GM23338 (cell line): ENCODE measurements around the gene CCDC183. TPM values are rescaled to one million over a fixed set of nuclear protein-coding genes. Genes with fewer than 3 reads are reported as not detected.
"Not testable (repeated sequence)": the region's sequence is repeated elsewhere in the genome, so short reads cannot be mapped to it uniquely, and the experiment has no call there.

Experiments used
- ATAC-seq: fragments of 200-7000 bp; cut with Tn5 transposase; 3 replicates; pipeline ENCODE4 v1.9.1; 2020
- DNase-seq: peaks from one replicate; pipeline ENCODE4 v3.0.0-alpha.2; 2015; ENCODE audit warnings: low spot score
- H2AFZ ChIP-seq: fragments of 200-600 bp; sonication (generic); 2 replicates; pipeline ENCODE4 v1.8.0; 2016; ENCODE audit warnings: antibody characterized with exemption, mild to moderate bottlenecking, moderate library complexity
- H3F3A ChIP-seq: fragments of 200-600 bp; sonication (generic); replicated peaks from 2 replicates; pipeline ENCODE4 v1.8.0; 2017; ENCODE audit warnings: antibody characterized with exemption, mixed run types, low read depth
- H3K27ac ChIP-seq: fragments of 200-600 bp; sonication (generic); 2 replicates; pipeline ENCODE4 v1.6.1; 2016; ENCODE audit warnings: low read depth
- H3K27me3 ChIP-seq: fragments of 200-600 bp; sonication (generic); 2 replicates; pipeline ENCODE4 v1.8.0; 2016; ENCODE audit warnings: mild to moderate bottlenecking, mixed run types, moderate library complexity; ENCODE audit not compliant: insufficient read depth
- H3K36me3 ChIP-seq: fragments of 200-600 bp; sonication (generic); 2 replicates; pipeline ENCODE4 v1.8.0; 2016; ENCODE audit warnings: mild to moderate bottlenecking; ENCODE audit not compliant: insufficient read depth
- H3K4me1 ChIP-seq: fragments of 200-600 bp; sonication (generic); 2 replicates; pipeline ENCODE4 v1.8.0; 2016; ENCODE audit warnings: mild to moderate bottlenecking, moderate library complexity; ENCODE audit not compliant: insufficient read depth
- H3K4me2 ChIP-seq: fragments of 200-600 bp; sonication (generic); 2 replicates; pipeline ENCODE4 v1.7.1; 2017; ENCODE audit warnings: mixed run types
- H3K4me3 ChIP-seq: fragments of 200-600 bp; sonication (generic); 2 replicates; pipeline ENCODE4 v1.6.1; 2016; ENCODE audit warnings: mixed run types
- H3K79me2 ChIP-seq: fragments of 200-600 bp; sonication (generic); replicated peaks from 2 replicates; pipeline ENCODE4 v1.8.0; 2017; ENCODE audit warnings: mild to moderate bottlenecking; ENCODE audit not compliant: insufficient read depth
- H3K9me2 ChIP-seq: fragments of 200-600 bp; sonication (generic); 2 replicates; pipeline ENCODE4 v1.8.0; 2017; ENCODE audit not compliant: insufficient read depth
- H4K20me1 ChIP-seq: fragments of 200-600 bp; sonication (generic); replicated peaks from 2 replicates; pipeline ENCODE4 v1.8.0; 2017; ENCODE audit warnings: mild to moderate bottlenecking; ENCODE audit not compliant: insufficient read depth
- H3K27ac Mint-ChIP-seq: 2 replicates; pipeline ENCODE4 v1.8.0; 2020; ENCODE audit warnings: inconsistent platforms, mild to moderate bottlenecking, moderate library complexity, mixed read lengths
- H3K27me3 Mint-ChIP-seq: 3 replicates; pipeline ENCODE4 v1.8.0; 2022; ENCODE audit warnings: low read depth, mild to moderate bottlenecking, moderate library complexity, mixed read lengths, inconsistent platforms; ENCODE audit not compliant: insufficient read depth, poor library complexity
- H3K36me3 Mint-ChIP-seq: 3 replicates; pipeline ENCODE4 v1.8.0; 2021; ENCODE audit warnings: low read depth, mild to moderate bottlenecking, inconsistent platforms, moderate library complexity, mixed read lengths
- H3K4me1 Mint-ChIP-seq: 3 replicates; pipeline ENCODE4 v1.8.0; 2020; ENCODE audit warnings: mild to moderate bottlenecking, inconsistent platforms, mixed read lengths
- H3K4me3 Mint-ChIP-seq: 3 replicates; pipeline ENCODE4 v1.8.0; 2021; ENCODE audit warnings: moderate library complexity, mild to moderate bottlenecking, inconsistent platforms, mixed read lengths
- H3K9me3 Mint-ChIP-seq: 3 replicates; pipeline ENCODE4 v1.8.0; 2020; ENCODE audit warnings: moderate library complexity, mild to moderate bottlenecking, inconsistent platforms, mixed read lengths
- CTCF ChIP-seq, 2 experiments: fragments of 200-600 bp in 1 of 2; sonication (generic) in 1 of 2; conservative IDR thresholded peaks; 2 replicates each; pipeline versions ENCODE4 v1.5.1 to v1.6.1; 2016 to 2017; ENCODE audit warnings: antibody characterized with exemption in 2 of 2, low read depth in 2 of 2, mild to moderate bottlenecking in 2 of 2, moderate library complexity in 1 of 2
- JUNB ChIP-seq: IDR thresholded peaks from one replicate; pipeline ENCODE4 v1.6.1; 2016; ENCODE audit warnings: antibody characterized with exemption; ENCODE audit not compliant: unreplicated experiment
- ZNF462 ChIP-seq: fragments of 250-450 bp; sonication (Bioruptor Pico); IDR thresholded peaks from 2 replicates; pipeline ENCODE4 v1.5.0; 2020; ENCODE audit warnings: mild to moderate bottlenecking, moderate library complexity
- polyA plus RNA-seq: library from polyadenylated mRNA; unstranded; fragments of >200 nt; fragmentation: Nextera tagmentation; extraction: Ambion mirVana; gene quantifications from 2 replicates; pipeline ENCODE4 v1.2.1, GENCODE V29; 2016
- total RNA-seq: library from RNA; depleted of rRNA; stranded (reverse); fragments of >200 nt; shearing (Covaris generic); gene quantifications from 2 replicates; pipeline ENCODE4 v1.2.3, GENCODE V29; 2014

The CCDC183 gene
- total and polyA plus RNA-seq, 2 experiments from 2014 or later, result 1.1 to 1.2 TPM

GRCh38 chr9:136760424-136760823, 35.7 kb upstream of the CCDC183 start (continued):
- TF ChIP-seq ZNF462 (no peak), JUNB (no peak)

GRCh38 chr9:136760834-136761544, 35.1 kb upstream of the CCDC183 start:
- H4K20me1 ChIP-seq, H3K4me2 ChIP-seq, H3K27ac ChIP-seq, H3K4me3 Mint-ChIP-seq, H3F3A ChIP-seq, H3K4me1 ChIP-seq, H3K79me2 ChIP-seq, H3K9me3 Mint-ChIP-seq, H3K36me3 Mint-ChIP-seq, H3K27me3 ChIP-seq, H3K27me3 Mint-ChIP-seq, H3K4me3 ChIP-seq, H3K27ac Mint-ChIP-seq, H3K36me3 ChIP-seq, H3K9me2 ChIP-seq: not testable (repeated sequence)
- DNase-seq (peak; percentile 62), ATAC-seq (peak; percentile 24)
- peak; percentile 54 to 75 for TF ChIP-seq CTCF (conservative IDR thresholded peaks at IDR 0.05; ENCODE audit: low read depth in 2 of 2)
- peaks cover 13% of the 10 kb centered on the region for H3K4me1 Mint-ChIP-seq
- peak overlapping the region; percentile 32; the same call in 1 of the 2 replicates for H2AFZ ChIP-seq
